HEK293 (cell line): ENCODE measurements around the gene SLC30A1.

Experiments used
- CTCF ChIA-PET: fragments of 350-600 bp; formaldehyde crosslinking; extraction: SDS; loops from one replicate; lab custom pipeline; 2021; ENCODE audit warnings: antibody characterized with exemption; lab: Yijun Ruan, JAX
- POLR2A ChIA-PET: fragments of 300-600 bp; formaldehyde crosslinking; extraction: SDS; loops from one replicate; lab custom pipeline; 2020; ENCODE audit warnings: antibody characterized with exemption, inconsistent platforms; lab: Yijun Ruan, JAX
- H3K27ac ChIP-seq: fragments of 200-500 bp; sonication (Bioruptor generic); 2 replicates; pipeline ENCODE4 v1.5.1; 2014; ENCODE audit warnings: low read depth, low read length, control low read depth, inconsistent platforms; ENCODE audit errors: extremely low read depth
- H3K36me3 ChIP-seq, 2 experiments: fragments of 200-500 bp in 1 of 2; sonication (Bioruptor generic) in 1 of 2; 1 replicate in 1 of 2; 2 replicates in 1 of 2; pipeline ENCODE4 v1.5.1; 2014 to 2017; ENCODE audit warnings: inconsistent platforms in 2 of 2, low read length in 2 of 2; ENCODE audit not compliant: control insufficient read depth in 2 of 2, insufficient read depth in 1 of 2
- H3K4me1 ChIP-seq: fragments of 200-500 bp; sonication (Bioruptor generic); 2 replicates; pipeline ENCODE4 v1.5.1; 2014; ENCODE audit warnings: mild to moderate bottlenecking, low read length, inconsistent platforms; ENCODE audit not compliant: control insufficient read depth, insufficient read depth
- H3K4me3 ChIP-seq: 2 replicates; pipeline ENCODE4 v1.5.1; 2011; ENCODE audit warnings: low read depth, mild to moderate bottlenecking, control low read depth, low read length, moderate library complexity
- H3K9me3 ChIP-seq: fragments of 200-500 bp; sonication (Bioruptor generic); 2 replicates; pipeline ENCODE4 v1.5.1; 2014; ENCODE audit warnings: low read depth, low read length, inconsistent platforms; ENCODE audit not compliant: control insufficient read depth, insufficient read depth
- FEZF1 ChIP-seq: fragments of 450-650 bp; formaldehyde crosslinking; IDR thresholded peaks from 2 replicates; pipeline ENCODE4 v1.5.1; 2016; ENCODE audit warnings: missing biosample characterization, missing genetic modification characterization
- GLIS1 ChIP-seq: fragments of 450-650 bp; formaldehyde crosslinking; IDR thresholded peaks from 2 replicates; pipeline ENCODE4 v1.5.1; 2016; ENCODE audit warnings: missing biosample characterization, missing genetic modification characterization
- HOXA7 ChIP-seq: sonication (generic); formaldehyde crosslinking; IDR thresholded peaks from 2 replicates; pipeline ENCODE4 v1.8.1; 2022; ENCODE audit warnings: missing genetic modification reagents, borderline replicate concordance
- KLF7 ChIP-seq: fragments of 450-650 bp; formaldehyde crosslinking; IDR thresholded peaks from 2 replicates; pipeline ENCODE4 v1.5.1; 2016; ENCODE audit warnings: missing biosample characterization, missing genetic modification characterization, borderline replicate concordance
- MZF1 ChIP-seq: fragments of 450-650 bp; formaldehyde crosslinking; IDR thresholded peaks from 2 replicates; pipeline ENCODE4 v1.5.1; 2017; ENCODE audit warnings: missing biosample characterization, missing genetic modification characterization, borderline replicate concordance
- OSR2 ChIP-seq: fragments of 450-650 bp; formaldehyde crosslinking; IDR thresholded peaks from 2 replicates; pipeline ENCODE4 v1.5.1; 2016; ENCODE audit warnings: missing biosample characterization, missing genetic modification characterization
- SALL2 ChIP-seq: fragments of 450-650 bp; formaldehyde crosslinking; IDR thresholded peaks from 2 replicates; pipeline ENCODE4 v1.5.0; 2017; ENCODE audit warnings: missing biosample characterization, mild to moderate bottlenecking, missing genetic modification characterization, borderline replicate concordance
- SP7 ChIP-seq: fragments of 450-650 bp; formaldehyde crosslinking; IDR thresholded peaks from 2 replicates; pipeline ENCODE4 v1.5.1; 2016; ENCODE audit warnings: missing biosample characterization, missing genetic modification characterization
- ZBTB20 ChIP-seq: fragments of 450-650 bp; formaldehyde crosslinking; IDR thresholded peaks from 2 replicates; pipeline ENCODE4 v1.5.1; 2016; ENCODE audit warnings: missing biosample characterization, missing genetic modification characterization
- ZBTB21 ChIP-seq: fragments of 450-650 bp; formaldehyde crosslinking; IDR thresholded peaks from 2 replicates; pipeline ENCODE4 v1.5.1; 2017; ENCODE audit warnings: missing biosample characterization, missing genetic modification characterization
- ZNF211 ChIP-seq: fragments of 450-650 bp; formaldehyde crosslinking; IDR thresholded peaks from 2 replicates; pipeline ENCODE4 v1.5.1; 2016; ENCODE audit warnings: low read depth, missing biosample characterization, missing genetic modification characterization
- ZNF221 ChIP-seq: fragments of 450-650 bp; formaldehyde crosslinking; IDR thresholded peaks from 2 replicates; pipeline ENCODE4 v1.5.1; 2017; ENCODE audit warnings: missing biosample characterization, missing genetic modification characterization, borderline replicate concordance
- ZNF324 ChIP-seq: fragments of 450-650 bp; formaldehyde crosslinking; IDR thresholded peaks from 2 replicates; pipeline ENCODE4 v1.5.1; 2016; ENCODE audit warnings: missing biosample characterization, missing genetic modification characterization
- ZNF366 ChIP-seq: fragments of 450-650 bp; formaldehyde crosslinking; conservative IDR thresholded peaks from 2 replicates; pipeline ENCODE4 v1.5.1; 2016; ENCODE audit warnings: missing biosample characterization, missing genetic modification characterization
- ZNF394 ChIP-seq: fragments of 450-650 bp; formaldehyde crosslinking; IDR thresholded peaks from 2 replicates; pipeline ENCODE4 v1.5.1; 2016; ENCODE audit warnings: missing biosample characterization, missing genetic modification characterization, mild to moderate bottlenecking, moderate library complexity, borderline replicate concordance
- ZNF501 ChIP-seq: fragments of 450-650 bp; formaldehyde crosslinking; IDR thresholded peaks from 2 replicates; pipeline ENCODE4 v1.5.1; 2016; ENCODE audit warnings: missing biosample characterization, missing genetic modification characterization
- ZNF521 ChIP-seq: fragments of 450-650 bp; formaldehyde crosslinking; IDR thresholded peaks from 2 replicates; pipeline ENCODE4 v1.5.1; 2017; ENCODE audit warnings: missing biosample characterization, mild to moderate bottlenecking, missing genetic modification characterization
- ZNF548 ChIP-seq: fragments of 450-650 bp; formaldehyde crosslinking; IDR thresholded peaks from 2 replicates; pipeline ENCODE4 v1.5.1; 2016; ENCODE audit warnings: missing biosample characterization, missing genetic modification characterization
- ZNF610 ChIP-seq: fragments of 450-650 bp; formaldehyde crosslinking; IDR thresholded peaks from 2 replicates; pipeline ENCODE4 v1.5.1; 2016; ENCODE audit warnings: missing biosample characterization, missing genetic modification characterization, borderline replicate concordance
- ZNF670 ChIP-seq: fragments of 450-650 bp; formaldehyde crosslinking; IDR thresholded peaks from 2 replicates; pipeline ENCODE4 v1.5.1; 2016; ENCODE audit warnings: missing biosample characterization, missing genetic modification characterization, low read depth
- ZNF792 ChIP-seq: fragments of 450-650 bp; formaldehyde crosslinking; IDR thresholded peaks from 2 replicates; pipeline ENCODE4 v1.5.1; 2016; ENCODE audit warnings: missing biosample characterization, missing genetic modification characterization
- TF ChIP-seq, protein P1 (sequence below): fragments of 450-650 bp; formaldehyde crosslinking; IDR thresholded peaks from 2 replicates; pipeline ENCODE4 v1.5.1; 2016; ENCODE audit warnings: missing biosample characterization, missing genetic modification characterization
- TF ChIP-seq, protein P2 (sequence below): fragments of 450-650 bp; formaldehyde crosslinking; IDR thresholded peaks from 2 replicates; pipeline ENCODE4 v1.5.1; 2016; ENCODE audit warnings: missing biosample characterization, missing genetic modification characterization
- TF ChIP-seq, protein P3 (sequence below): fragments of 450-650 bp; formaldehyde crosslinking; IDR thresholded peaks from 2 replicates; pipeline ENCODE4 v1.5.1; 2016; ENCODE audit warnings: missing biosample characterization, missing genetic modification characterization
- TF ChIP-seq, protein P4 (sequence below): fragments of 450-650 bp; formaldehyde crosslinking; IDR thresholded peaks from 2 replicates; pipeline ENCODE4 v1.5.1; 2016; ENCODE audit warnings: missing biosample characterization, missing genetic modification characterization
- TF ChIP-seq, protein P5 (sequence below): fragments of 450-650 bp; formaldehyde crosslinking; IDR thresholded peaks from 2 replicates; pipeline ENCODE4 v1.5.1; 2016; ENCODE audit warnings: missing biosample characterization, missing genetic modification characterization
- TF ChIP-seq, protein P6 (sequence below): fragments of 450-650 bp; formaldehyde crosslinking; IDR thresholded peaks from 2 replicates; pipeline ENCODE4 v1.5.1; 2017; ENCODE audit warnings: missing biosample characterization, missing genetic modification characterization

The SLC30A1 gene

DNA sequence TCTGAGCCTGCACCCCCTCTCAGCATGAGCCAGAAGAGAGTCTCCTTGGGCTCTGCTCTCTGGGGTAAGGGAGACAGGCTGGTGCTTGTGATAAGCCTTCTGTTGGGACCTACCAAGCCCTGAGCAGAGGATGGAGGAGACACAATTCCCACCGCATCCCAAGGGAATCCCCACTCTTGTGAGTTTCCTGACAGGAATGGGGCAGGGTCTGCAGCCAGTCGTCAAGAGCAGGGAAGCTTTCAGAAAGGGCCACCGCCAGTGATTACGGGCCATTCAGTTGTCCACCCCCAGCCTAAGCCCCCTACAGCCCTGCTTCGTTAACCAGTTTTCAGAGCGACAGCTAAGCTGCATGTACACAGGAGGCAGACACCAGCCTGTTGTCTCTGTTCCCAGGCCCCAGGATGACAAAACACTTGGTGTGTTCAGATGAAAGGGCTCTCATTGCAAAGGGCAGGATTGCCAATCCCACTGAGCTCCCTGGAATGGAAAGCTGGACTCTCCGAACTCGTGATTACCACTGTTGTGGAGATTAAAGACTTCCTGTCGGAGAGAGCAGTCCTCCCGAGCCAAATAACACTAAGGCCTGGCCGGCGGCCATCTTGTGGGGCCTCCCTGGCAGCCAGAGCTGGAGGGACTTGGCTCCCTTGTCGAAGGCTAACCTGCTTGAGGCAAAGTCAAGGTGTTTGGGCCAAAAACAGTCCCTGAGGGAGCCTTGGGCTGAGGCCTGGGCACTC, 37.4 kb upstream of the SLC30A1 start:
- Histone ChIP-seq H3K4me1 (no peaks in the 10 kb centered on the region), H3K27ac (no peak overlapping the region), H3K9me3 (no peaks in the 10 kb centered on the region), H3K36me3 (no peaks in the 10 kb centered on the region), H3K4me3 (no peak overlapping the region)
- CTCF ChIA-PET = interaction anchor here (0.8 to 1.4 kb wide), 3 partner anchors 8 to 14 kb away, joined by 3 to 5 read pairs (median 3); no protein-coding TSS in a partner anchor
- TF ChIP-seq SP7 (tag by site-specific recombination) (no peak), HOXA7 (CRISPR knock-in tag) (no peak), ZNF610 (no peak), ZNF792 (tag by site-specific recombination) (no peak), ZNF394 (tag by site-specific recombination) (no peak), ZNF211 (no peak), ZBTB20 (tag by site-specific recombination) (no peak), SALL2 (tag by site-specific recombination) (no peak), OSR2 (tag by site-specific recombination) (no peak), ZNF366 (tag by site-specific recombination) (no peak), FEZF1 (tag by site-specific recombination) (no peak)
- TF ChIP-seq, protein P1, sequence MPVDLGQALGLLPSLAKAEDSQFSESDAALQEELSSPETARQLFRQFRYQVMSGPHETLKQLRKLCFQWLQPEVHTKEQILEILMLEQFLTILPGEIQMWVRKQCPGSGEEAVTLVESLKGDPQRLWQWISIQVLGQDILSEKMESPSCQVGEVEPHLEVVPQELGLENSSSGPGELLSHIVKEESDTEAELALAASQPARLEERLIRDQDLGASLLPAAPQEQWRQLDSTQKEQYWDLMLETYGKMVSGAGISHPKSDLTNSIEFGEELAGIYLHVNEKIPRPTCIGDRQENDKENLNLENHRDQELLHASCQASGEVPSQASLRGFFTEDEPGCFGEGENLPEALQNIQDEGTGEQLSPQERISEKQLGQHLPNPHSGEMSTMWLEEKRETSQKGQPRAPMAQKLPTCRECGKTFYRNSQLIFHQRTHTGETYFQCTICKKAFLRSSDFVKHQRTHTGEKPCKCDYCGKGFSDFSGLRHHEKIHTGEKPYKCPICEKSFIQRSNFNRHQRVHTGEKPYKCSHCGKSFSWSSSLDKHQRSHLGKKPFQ = no peak
- TF ChIP-seq, protein P2, sequence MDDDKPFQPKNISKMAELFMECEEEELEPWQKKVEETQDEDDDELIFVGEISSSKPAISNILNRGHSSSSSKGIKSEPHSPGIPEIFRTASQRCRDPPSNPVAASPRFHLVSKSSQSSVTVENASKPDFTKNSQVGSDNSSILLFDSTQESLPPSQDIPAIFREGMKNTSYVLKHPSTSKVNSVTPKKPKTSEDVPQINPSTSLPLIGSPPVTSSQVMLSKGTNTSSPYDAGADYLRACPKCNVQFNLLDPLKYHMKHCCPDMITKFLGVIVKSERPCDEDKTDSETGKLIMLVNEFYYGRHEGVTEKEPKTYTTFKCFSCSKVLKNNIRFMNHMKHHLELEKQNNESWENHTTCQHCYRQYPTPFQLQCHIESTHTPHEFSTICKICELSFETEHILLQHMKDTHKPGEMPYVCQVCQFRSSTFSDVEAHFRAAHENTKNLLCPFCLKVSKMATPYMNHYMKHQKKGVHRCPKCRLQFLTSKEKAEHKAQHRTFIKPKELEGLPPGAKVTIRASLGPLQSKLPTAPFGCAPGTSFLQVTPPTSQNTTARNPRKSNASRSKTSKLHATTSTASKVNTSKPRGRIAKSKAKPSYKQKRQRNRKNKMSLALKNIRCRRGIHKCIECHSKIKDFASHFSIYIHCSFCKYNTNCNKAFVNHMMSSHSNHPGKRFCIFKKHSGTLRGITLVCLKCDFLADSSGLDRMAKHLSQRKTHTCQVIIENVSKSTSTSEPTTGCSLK (tag by site-specific recombination) = no peak
- TF ChIP-seq, protein P3, sequence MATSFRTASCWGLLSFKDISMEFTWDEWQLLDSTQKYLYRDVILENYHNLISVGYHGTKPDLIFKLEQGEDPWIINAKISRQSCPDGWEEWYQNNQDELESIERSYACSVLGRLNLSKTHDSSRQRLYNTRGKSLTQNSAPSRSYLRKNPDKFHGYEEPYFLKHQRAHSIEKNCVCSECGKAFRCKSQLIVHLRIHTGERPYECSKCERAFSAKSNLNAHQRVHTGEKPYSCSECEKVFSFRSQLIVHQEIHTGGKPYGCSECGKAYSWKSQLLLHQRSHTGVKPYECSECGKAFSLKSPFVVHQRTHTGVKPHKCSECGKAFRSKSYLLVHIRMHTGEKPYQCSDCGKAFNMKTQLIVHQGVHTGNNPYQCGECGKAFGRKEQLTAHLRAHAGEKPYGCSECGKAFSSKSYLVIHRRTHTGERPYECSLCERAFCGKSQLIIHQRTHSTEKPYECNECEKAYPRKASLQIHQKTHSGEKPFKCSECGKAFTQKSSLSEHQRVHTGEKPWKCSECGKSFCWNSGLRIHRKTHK (tag by site-specific recombination) = no peak
- POLR2A ChIA-PET = no interaction called here

DNA sequence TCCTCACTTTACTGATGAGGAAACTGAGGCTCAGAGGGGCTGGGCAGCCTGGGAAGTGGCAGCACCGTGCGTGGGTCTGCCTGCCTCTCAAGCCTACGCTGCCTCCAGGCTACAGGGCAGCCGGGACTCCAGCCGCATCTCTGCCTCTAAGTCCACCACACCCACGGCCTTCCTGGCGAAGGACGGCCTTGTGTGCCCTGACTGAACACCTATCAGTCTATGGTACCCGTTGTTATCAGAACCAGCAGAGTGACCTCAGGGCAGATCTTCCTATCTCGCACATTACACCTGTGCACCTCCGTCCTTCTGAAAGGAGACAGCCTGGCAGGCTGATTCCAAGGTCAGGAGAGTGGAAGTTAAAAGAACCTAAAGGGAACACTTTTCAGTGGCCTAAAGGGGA, 35.7 kb upstream of the SLC30A1 start:
- H3K4me1 ChIP-seq = no peaks in the 10 kb centered on the region
- H3K27ac ChIP-seq = no peak overlapping the region
- H3K4me3 ChIP-seq = no peak overlapping the region
- CTCF ChIA-PET = no interaction called here
- no peaks in the 10 kb centered on the region for H3K9me3 ChIP-seq
- POLR2A ChIA-PET = no interaction called here
- no peaks in the 10 kb centered on the region for H3K36me3 ChIP-seq
- no peak for TF ChIP-seq GLIS1 (tag by site-specific recombination)
- no peak for TF ChIP-seq KLF7 (tag by site-specific recombination)
- TF ChIP-seq, protein P4, sequence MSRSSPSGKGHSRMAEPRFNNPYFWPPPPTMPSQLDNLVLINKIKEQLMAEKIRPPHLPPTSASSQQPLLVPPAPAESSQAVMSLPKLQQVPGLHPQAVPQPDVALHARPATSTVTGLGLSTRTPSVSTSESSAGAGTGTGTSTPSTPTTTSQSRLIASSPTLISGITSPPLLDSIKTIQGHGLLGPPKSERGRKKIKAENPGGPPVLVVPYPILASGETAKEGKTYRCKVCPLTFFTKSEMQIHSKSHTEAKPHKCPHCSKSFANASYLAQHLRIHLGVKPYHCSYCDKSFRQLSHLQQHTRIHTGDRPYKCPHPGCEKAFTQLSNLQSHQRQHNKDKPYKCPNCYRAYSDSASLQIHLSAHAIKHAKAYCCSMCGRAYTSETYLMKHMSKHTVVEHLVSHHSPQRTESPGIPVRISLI (tag by site-specific recombination) = no peak
- TF ChIP-seq ZNF221 (tag by site-specific recombination) = no peak
- TF ChIP-seq ZNF324 = no peak
- no peak for TF ChIP-seq MZF1 (tag by site-specific recombination)
- TF ChIP-seq ZNF670 (tag by site-specific recombination) = no peak
- TF ChIP-seq ZNF521 (tag by site-specific recombination) = no peak
- TF ChIP-seq ZNF501 = no peak
- TF ChIP-seq, protein P5, sequence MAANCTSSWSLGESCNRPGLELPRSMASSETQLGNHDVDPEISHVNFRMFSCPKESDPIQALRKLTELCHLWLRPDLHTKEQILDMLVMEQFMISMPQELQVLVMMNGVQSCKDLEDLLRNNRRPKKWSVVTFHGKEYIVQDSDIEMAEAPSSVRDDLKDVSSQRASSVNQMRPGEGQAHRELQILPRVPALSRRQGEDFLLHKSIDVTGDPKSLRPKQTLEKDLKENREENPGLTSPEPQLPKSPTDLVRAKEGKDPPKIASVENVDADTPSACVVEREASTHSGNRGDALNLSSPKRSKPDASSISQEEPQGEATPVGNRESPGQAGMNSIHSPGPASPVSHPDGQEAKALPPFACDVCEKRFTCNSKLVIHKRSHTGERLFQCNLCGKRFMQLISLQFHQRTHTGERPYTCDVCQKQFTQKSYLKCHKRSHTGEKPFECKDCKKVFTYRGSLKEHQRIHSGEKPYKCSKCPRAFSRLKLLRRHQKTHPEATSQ (tag by site-specific recombination) = no peak
- no peak for TF ChIP-seq ZBTB21 (tag by site-specific recombination)
- TF ChIP-seq ZNF548 = no peak
- TF ChIP-seq, protein P6, sequence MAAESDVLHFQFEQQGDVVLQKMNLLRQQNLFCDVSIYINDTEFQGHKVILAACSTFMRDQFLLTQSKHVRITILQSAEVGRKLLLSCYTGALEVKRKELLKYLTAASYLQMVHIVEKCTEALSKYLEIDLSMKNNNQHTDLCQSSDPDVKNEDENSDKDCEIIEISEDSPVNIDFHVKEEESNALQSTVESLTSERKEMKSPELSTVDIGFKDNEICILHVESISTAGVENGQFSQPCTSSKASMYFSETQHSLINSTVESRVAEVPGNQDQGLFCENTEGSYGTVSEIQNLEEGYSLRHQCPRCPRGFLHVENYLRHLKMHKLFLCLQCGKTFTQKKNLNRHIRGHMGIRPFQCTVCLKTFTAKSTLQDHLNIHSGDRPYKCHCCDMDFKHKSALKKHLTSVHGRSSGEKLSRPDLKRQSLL (tag by site-specific recombination) = no peak
